GM19025 (cell line): Measurements from ENCODE around the gene CTXN1.

Experiments used
- ATAC-seq: cut with Tn5 transposase; IDR thresholded peaks from one replicate; pipeline ENCODE4 v1.9.1; 2021; ENCODE audit warnings: mild to moderate bottlenecking, low read depth, moderate library complexity; ENCODE audit not compliant: unreplicated experiment

The CTXN1 gene

GRCh38 chr19:7879836-7880235 is 46.1 kb downstream of the CTXN1 start:
- no peak for ATAC-seq

GRCh38 chr19:7879111-7879807 is 46.7 kb downstream of the CTXN1 start:
- no peak for ATAC-seq

- no peak for ATAC-seq
Observed at GRCh38 chr19:7877249-7877836, 48.6 kb downstream of the CTXN1 start.

GRCh38 chr19:7874897-7875273 is 51.0 kb downstream of the CTXN1 start:
- no peak for ATAC-seq
